Body of pancreas (tissue), 4 donors: Measurements from ENCODE around the gene PINLYP.

ENCODE experiments used
- CTCF ChIP-seq, 7 experiments: fragments of 450-650 bp in 4 of 7; fragments of 200-600 bp in 3 of 7; sonication (generic) in 3 of 7; IDR thresholded peaks; one replicate each; pipeline ENCODE4 v1.5.1; 2016 to 2019; ENCODE audit warnings: antibody characterized with exemption in 7 of 7
- POLR2A ChIP-seq, 3 donors: fragments of 450-650 bp; IDR thresholded peaks; one replicate each; pipeline ENCODE4 v1.6.1; 2016; ENCODE audit warnings: antibody characterized with exemption in 3 of 3, mild to moderate bottlenecking in 2 of 3

GRCh38 chr19:43592800-43593350 is 17.3 kb downstream of the PINLYP start:
- TF ChIP-seq CTCF (IDR thresholded peaks at IDR 0.05): no peak
- no peak for TF ChIP-seq POLR2A (IDR thresholded peaks at IDR 0.05)
